ENCODE measurements around the gene MEGF11.

The MEGF11 gene

DNA sequence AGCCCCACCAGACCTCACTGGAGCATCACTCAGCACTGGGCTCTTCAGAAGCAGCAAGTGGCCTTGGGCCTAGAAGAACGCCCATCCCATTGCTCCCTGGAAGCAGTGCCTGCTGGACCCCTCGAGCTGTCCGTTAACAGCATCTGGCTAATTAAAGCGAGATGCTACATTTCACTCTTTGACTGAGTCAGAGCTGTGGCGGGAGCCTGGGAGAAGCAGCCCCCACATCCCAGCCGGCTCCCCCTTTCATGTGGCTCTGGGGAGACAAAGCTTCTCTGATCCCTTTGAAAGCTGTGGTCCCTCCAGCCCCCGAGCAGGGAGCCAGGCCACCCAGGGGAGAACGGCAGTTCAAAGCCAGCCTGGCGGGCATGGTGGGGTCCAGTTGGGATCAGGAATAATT, 103.7 kb downstream of the MEGF11 start:
- no peak overlapping the region for H3K4me3 ChIP-seq (ENCODE audit: low read length)
- H3K27me3 ChIP-seq (ENCODE audit: low read depth, low read length): peaks cover 58% of the 10 kb centered on the region
- no peak for TF ChIP-seq EZH2phosphoT487 (IDR thresholded peaks at IDR 0.05; ENCODE audit: low read depth)
- H3K4me1 ChIP-seq (ENCODE audit: low read length): no peaks in the 10 kb centered on the region
- H2AFZ ChIP-seq (ENCODE audit: low read depth, low read length): no peak overlapping the region
- H3K9ac ChIP-seq (ENCODE audit: low read length): no peak overlapping the region
- H3K79me2 ChIP-seq (ENCODE audit: low read length): no peaks in the 10 kb centered on the region
- peaks cover 8% of the 10 kb centered on the region; the same call in 1 of the 2 replicates for H3K9me3 ChIP-seq (ENCODE audit: insufficient read depth, low read length)
- no peak overlapping the region for H3K27ac ChIP-seq (ENCODE audit: low read length)
- no peaks in the 10 kb centered on the region for H4K20me1 ChIP-seq (ENCODE audit: insufficient read depth, low read length)
- H3K36me3 ChIP-seq (replicated peaks; ENCODE audit: low read depth, low read length): no peaks in the 10 kb centered on the region
- no peak overlapping the region for H3K4me2 ChIP-seq (ENCODE audit: low read length)

DNA sequence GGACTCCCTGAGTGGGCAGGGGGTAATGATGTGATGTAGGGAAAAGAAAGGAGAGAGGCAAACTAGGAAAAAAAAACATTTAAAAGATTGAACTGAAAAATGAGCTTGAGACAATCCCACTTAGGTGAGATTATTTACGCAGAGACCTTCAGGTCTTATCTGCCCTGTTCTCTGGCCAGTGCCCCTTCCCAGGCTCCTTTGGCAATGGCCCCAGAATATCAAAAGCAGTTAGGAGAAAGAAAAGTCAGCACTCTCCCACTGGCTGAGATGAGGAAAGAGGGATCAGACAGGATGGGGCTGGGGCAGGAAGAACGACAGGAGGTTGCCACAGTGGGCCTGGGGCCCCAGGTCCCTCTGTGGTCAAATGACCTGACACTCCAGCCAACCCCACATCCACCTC, 105.4 kb downstream of the MEGF11 start:
- Histone ChIP-seq H3K4me1 (ENCODE audit: low read length) (no peaks in the 10 kb centered on the region), H3K79me2 (ENCODE audit: low read length) (no peaks in the 10 kb centered on the region)

DNA sequence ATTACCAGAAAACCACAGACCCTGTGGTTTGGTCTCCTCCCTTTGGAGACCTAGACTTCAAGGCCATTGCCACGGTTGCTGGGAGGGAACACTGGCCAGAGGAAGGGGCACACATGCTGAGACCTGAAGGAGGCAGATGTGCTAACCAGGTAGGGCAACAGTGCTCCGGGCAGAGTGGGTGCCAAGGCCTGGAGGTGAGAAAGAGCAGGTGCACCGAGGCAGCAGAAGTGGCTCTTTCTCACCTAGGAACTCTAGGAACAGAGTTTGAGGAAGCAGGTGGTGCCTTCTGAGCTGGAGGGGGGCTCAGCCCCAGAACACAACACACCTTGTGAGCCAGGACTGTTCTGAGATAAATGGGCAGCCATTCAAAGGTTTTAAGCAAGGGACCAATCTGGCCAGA, 106.1 kb downstream of the MEGF11 start:
- Histone ChIP-seq H3K4me2 (ENCODE audit: low read length) (no peak overlapping the region), H3K27ac (ENCODE audit: low read length) (no peak overlapping the region), H3K4me1 (ENCODE audit: low read length) (no peaks in the 10 kb centered on the region), H3K9ac (ENCODE audit: low read length) (no peak overlapping the region), H3K36me3 (replicated peaks; ENCODE audit: low read depth, low read length) (no peaks in the 10 kb centered on the region), H2AFZ (ENCODE audit: low read depth, low read length) (no peak overlapping the region), H3K79me2 (ENCODE audit: low read length) (no peaks in the 10 kb centered on the region), H4K20me1 (ENCODE audit: insufficient read depth, low read length) (no peaks in the 10 kb centered on the region), H3K27me3 (ENCODE audit: low read depth, low read length) (peaks cover 43% of the 10 kb centered on the region), H3K4me3 (ENCODE audit: low read length) (no peak overlapping the region), H3K9me3 (ENCODE audit: insufficient read depth, low read length) (no peaks in the 10 kb centered on the region)
- TF ChIP-seq, protein P1, sequence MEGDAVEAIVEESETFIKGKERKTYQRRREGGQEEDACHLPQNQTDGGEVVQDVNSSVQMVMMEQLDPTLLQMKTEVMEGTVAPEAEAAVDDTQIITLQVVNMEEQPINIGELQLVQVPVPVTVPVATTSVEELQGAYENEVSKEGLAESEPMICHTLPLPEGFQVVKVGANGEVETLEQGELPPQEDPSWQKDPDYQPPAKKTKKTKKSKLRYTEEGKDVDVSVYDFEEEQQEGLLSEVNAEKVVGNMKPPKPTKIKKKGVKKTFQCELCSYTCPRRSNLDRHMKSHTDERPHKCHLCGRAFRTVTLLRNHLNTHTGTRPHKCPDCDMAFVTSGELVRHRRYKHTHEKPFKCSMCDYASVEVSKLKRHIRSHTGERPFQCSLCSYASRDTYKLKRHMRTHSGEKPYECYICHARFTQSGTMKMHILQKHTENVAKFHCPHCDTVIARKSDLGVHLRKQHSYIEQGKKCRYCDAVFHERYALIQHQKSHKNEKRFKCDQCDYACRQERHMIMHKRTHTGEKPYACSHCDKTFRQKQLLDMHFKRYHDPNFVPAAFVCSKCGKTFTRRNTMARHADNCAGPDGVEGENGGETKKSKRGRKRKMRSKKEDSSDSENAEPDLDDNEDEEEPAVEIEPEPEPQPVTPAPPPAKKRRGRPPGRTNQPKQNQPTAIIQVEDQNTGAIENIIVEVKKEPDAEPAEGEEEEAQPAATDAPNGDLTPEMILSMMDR (IDR thresholded peaks at IDR 0.05; ENCODE audit: low read depth, low read length): no peak
- TF ChIP-seq EZH2phosphoT487 (IDR thresholded peaks at IDR 0.05; ENCODE audit: low read depth): no peak

More for the DNA sequence above, 105.4 kb downstream of the MEGF11 start:
- H3K4me3 ChIP-seq (ENCODE audit: low read length): no peak overlapping the region
- no peaks in the 10 kb centered on the region for H4K20me1 ChIP-seq (ENCODE audit: insufficient read depth, low read length)
- no peaks in the 10 kb centered on the region for H3K36me3 ChIP-seq (replicated peaks; ENCODE audit: low read depth, low read length)
- H2AFZ ChIP-seq (ENCODE audit: low read depth, low read length): no peak overlapping the region
- peaks cover 43% of the 10 kb centered on the region for H3K27me3 ChIP-seq (ENCODE audit: low read depth, low read length)
- TF ChIP-seq, protein P1 (IDR thresholded peaks at IDR 0.05; ENCODE audit: low read depth, low read length): no peak
- TF ChIP-seq EZH2phosphoT487 (IDR thresholded peaks at IDR 0.05; ENCODE audit: low read depth): no peak
- no peaks in the 10 kb centered on the region for H3K9me3 ChIP-seq (ENCODE audit: insufficient read depth, low read length)
- H3K9ac ChIP-seq (ENCODE audit: low read length): no peak overlapping the region
- no peak overlapping the region for H3K27ac ChIP-seq (ENCODE audit: low read length)
- no peak overlapping the region for H3K4me2 ChIP-seq (ENCODE audit: low read length)

DNA sequence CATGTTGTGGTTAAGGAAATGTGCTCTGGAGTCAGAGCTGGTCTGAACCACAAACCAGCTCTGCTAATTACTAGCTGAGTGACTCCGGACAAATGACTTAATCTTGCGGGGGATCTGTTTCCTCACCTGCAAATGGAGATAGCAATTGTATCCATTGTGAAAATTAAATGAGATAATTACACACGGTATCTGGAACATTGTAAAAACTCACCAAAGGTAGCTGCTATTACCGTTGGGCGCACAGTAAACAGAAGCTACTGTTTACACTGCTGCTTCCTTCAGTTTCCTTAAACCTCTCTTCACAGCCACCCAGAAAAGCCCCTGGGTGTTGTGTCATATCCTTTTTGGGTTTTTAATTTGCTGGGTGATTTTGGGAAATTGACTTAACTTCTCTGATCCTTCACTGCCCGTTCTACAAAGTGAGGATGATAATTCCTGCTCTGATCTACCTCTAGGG, 107.8 kb downstream of the MEGF11 start:
- H3K79me2 ChIP-seq (ENCODE audit: low read length): no peaks in the 10 kb centered on the region
- H3K27me3 ChIP-seq (ENCODE audit: low read depth, low read length): peaks cover 31% of the 10 kb centered on the region
- H3K4me2 ChIP-seq (ENCODE audit: low read length): no peak overlapping the region
- no peaks in the 10 kb centered on the region for H3K4me1 ChIP-seq (ENCODE audit: low read length)
- no peaks in the 10 kb centered on the region for H4K20me1 ChIP-seq (ENCODE audit: insufficient read depth, low read length)
- H3K27ac ChIP-seq (ENCODE audit: low read length): no peak overlapping the region
- H3K36me3 ChIP-seq (replicated peaks; ENCODE audit: low read depth, low read length): no peaks in the 10 kb centered on the region
- no peak for TF ChIP-seq EZH2phosphoT487 (IDR thresholded peaks at IDR 0.05; ENCODE audit: low read depth)
- TF ChIP-seq, protein P1 (IDR thresholded peaks at IDR 0.05; ENCODE audit: low read depth, low read length): no peak
- no peaks in the 10 kb centered on the region for H3K9me3 ChIP-seq (ENCODE audit: insufficient read depth, low read length)
- H2AFZ ChIP-seq (ENCODE audit: low read depth, low read length): no peak overlapping the region
- no peak overlapping the region for H3K4me3 ChIP-seq (ENCODE audit: low read length)
- no peak overlapping the region for H3K9ac ChIP-seq (ENCODE audit: low read length)

Measured in OCI-LY3 (cell line).